K562 (cell line): ENCODE data around the gene NIN. TPM values are rescaled to one million over a fixed set of nuclear protein-coding genes. Genes with fewer than 3 reads are reported as not detected.

Experiments
- ATAC-seq: fragments of 200-7000 bp; cut with Tn5 transposase; 3 replicates; pipeline ENCODE4 v1.9.1; 2020; ENCODE audit warnings: moderate library complexity
- BruUV-seq: library from RNA; stranded (reverse); fragments of 400-500 nt; replicated peaks from 2 replicates; lab custom pipeline; 2021; lab: Mats Ljungman, UMichigan
- CTCF ChIA-PET: fragments of 300-600 bp; formaldehyde crosslinking; extraction: SDS; loops from one replicate; lab custom pipeline; 2021; ENCODE audit warnings: low intra/inter-chr PET ratio; lab: Yijun Ruan, JAX
- POLR2A ChIA-PET: fragments of 300-600, 350-650 bp; sonication (Branson Sonifier 250); formaldehyde crosslinking; extraction: SDS; loops from one replicate; lab custom pipeline; 2021; ENCODE audit warnings: antibody characterized with exemption, inconsistent platforms; lab: Yijun Ruan, JAX
- DNase-seq, 4 experiments: peaks; one replicate each; pipeline versions ENCODE4 v3.0.0 to v3.0.0-alpha.2; 2011 to 2018; ENCODE audit warnings: low spot score in 3 of 4, mixed read lengths in 3 of 4; ENCODE audit errors: extremely low read depth in 1 of 4
- FAIRE-seq: peaks from 2 replicates; lab custom pipeline; 2011; peaks lifted over from hg19 to GRCh38; lab: Jason Lieb, UNC
- H2AFZ ChIP-seq: 2 replicates; pipeline ENCODE4 v1.6.0; 2011; ENCODE audit warnings: low read depth, low read length, control low read depth, inconsistent platforms
- H3K27ac ChIP-seq: fragments of 200-600 bp; 3 replicates; pipeline ENCODE4 v1.8.0; 2011; ENCODE audit warnings: low read depth, mild to moderate bottlenecking, control low read depth, inconsistent platforms, low read length, moderate library complexity, mixed read lengths; ENCODE audit errors: extremely low read depth
- H3K27me3 ChIP-seq, 2 experiments: fragments of 300-600 bp in 1 of 2; 2 replicates in 1 of 2; 3 replicates in 1 of 2; pipeline versions ENCODE4 v1.6.0 to v1.8.0; 2011; ENCODE audit warnings: inconsistent platforms in 2 of 2, low read length in 2 of 2, mild to moderate bottlenecking in 1 of 2, mixed read lengths in 1 of 2, moderate library complexity in 1 of 2; ENCODE audit not compliant: control insufficient read depth in 2 of 2, insufficient read depth in 2 of 2
- H3K36me3 ChIP-seq: fragments of 300-600 bp; 3 replicates; pipeline ENCODE4 v1.8.0; 2011; ENCODE audit warnings: mild to moderate bottlenecking, low read length, inconsistent platforms; ENCODE audit not compliant: control insufficient read depth, insufficient read depth
- H3K4me1 ChIP-seq, 2 experiments: fragments of 200-600 bp in 1 of 2; replicated peaks in 1 of 2; 2 replicates in 1 of 2; 3 replicates in 1 of 2; pipeline versions ENCODE4 v1.5.1 to v1.8.0; 2011; ENCODE audit warnings: inconsistent platforms in 2 of 2, low read length in 2 of 2, mild to moderate bottlenecking in 1 of 2, mixed read lengths in 1 of 2, moderate library complexity in 1 of 2; ENCODE audit not compliant: control insufficient read depth in 2 of 2, insufficient read depth in 2 of 2
- H3K4me2 ChIP-seq: 2 replicates; pipeline ENCODE4 v1.6.1; 2011; ENCODE audit warnings: low read length, control low read depth, inconsistent platforms, mixed read lengths; ENCODE audit not compliant: insufficient read depth
- H3K4me3 ChIP-seq: fragments of 200-600 bp; sonication (generic), shearing (Covaris generic); 2 replicates; pipeline ENCODE4 v1.5.1; 2016; ENCODE audit warnings: control low read depth, inconsistent platforms
- H3K79me2 ChIP-seq: fragments of 200-600 bp; 3 replicates; pipeline ENCODE4 v1.8.0; 2011; ENCODE audit warnings: low read length, inconsistent platforms; ENCODE audit not compliant: control insufficient read depth, insufficient read depth
- H3K9ac ChIP-seq, 2 experiments: 2 replicates each; pipeline versions ENCODE4 v1.6.0 to v1.6.1; 2011; ENCODE audit warnings: low read depth in 2 of 2, low read length in 2 of 2, control low read depth in 1 of 2, inconsistent platforms in 1 of 2, mild to moderate bottlenecking in 1 of 2, mixed read lengths in 1 of 2; ENCODE audit not compliant: insufficient read depth in 1 of 2
- H3K9me1 ChIP-seq: one replicate; pipeline ENCODE4 v1.6.0; 2011; ENCODE audit warnings: inconsistent platforms, mild to moderate bottlenecking, low read length, moderate library complexity; ENCODE audit not compliant: control insufficient read depth, insufficient read depth
- H3K9me3 ChIP-seq: replicated peaks from 2 replicates; pipeline ENCODE4 v1.5.1; 2011; ENCODE audit warnings: low read depth, low read length, inconsistent platforms; ENCODE audit not compliant: control insufficient read depth, insufficient read depth
- H4K20me1 ChIP-seq: replicated peaks from 2 replicates; pipeline ENCODE4 v1.6.1; 2011; ENCODE audit warnings: low read length, inconsistent platforms, mixed read lengths; ENCODE audit not compliant: control insufficient read depth, insufficient read depth
- CBFA2T2 ChIP-seq: fragments of 450-650 bp; conservative IDR thresholded peaks from 2 replicates; pipeline ENCODE4 v1.6.1; 2017; ENCODE audit warnings: mild to moderate bottlenecking
- CCAR2 ChIP-seq: fragments of 200-400 bp; formaldehyde crosslinking; IDR thresholded peaks from 2 replicates; pipeline ENCODE4 v1.6.1; 2017; ENCODE audit warnings: mild to moderate bottlenecking, low read depth, low read length
- ETV5 ChIP-seq: sonication (generic); formaldehyde crosslinking; IDR thresholded peaks from 2 replicates; pipeline ENCODE4 v1.4.0; 2020; ENCODE audit warnings: low read depth, mild to moderate bottlenecking, missing genetic modification reagents
- GTF2E2 ChIP-seq: fragments of 200-800 bp; sonication (Bioruptor generic); IDR thresholded peaks from 2 replicates; pipeline ENCODE4 v1.6.1; 2016; ENCODE audit warnings: missing genetic modification characterization, missing compliant biosample characterization
- HDAC2 ChIP-seq: fragments of 450-650 bp; IDR thresholded peaks from 2 replicates; pipeline ENCODE4 v1.6.1; 2016; ENCODE audit warnings: mild to moderate bottlenecking
- HMG20B ChIP-seq: fragments of 250-450 bp; sonication (Bioruptor Pico); IDR thresholded peaks from 2 replicates; pipeline ENCODE4 v1.5.0; 2021; ENCODE audit warnings: mild to moderate bottlenecking
- MTA3 ChIP-seq: fragments of 450-650 bp; formaldehyde crosslinking; IDR thresholded peaks from 2 replicates; pipeline ENCODE4 v1.6.1; 2017; ENCODE audit warnings: mild to moderate bottlenecking, borderline replicate concordance
- NR2F6 ChIP-seq: fragments of 450-650 bp; formaldehyde crosslinking; IDR thresholded peaks from 2 replicates; pipeline ENCODE4 v1.4.0; 2020; ENCODE audit warnings: mild to moderate bottlenecking
- SUPT5H ChIP-seq: fragments of 450-650 bp; IDR thresholded peaks from 2 replicates; pipeline ENCODE4 v1.6.1; 2016
- TAF15 ChIP-seq: fragments of 200-400 bp; formaldehyde crosslinking; IDR thresholded peaks from 2 replicates; pipeline ENCODE4 v1.6.1; 2017; ENCODE audit warnings: mild to moderate bottlenecking, low read depth, low read length, moderate library complexity
- TCF7 ChIP-seq: sonication (generic); IDR thresholded peaks from 2 replicates; pipeline ENCODE4 v1.6.1; 2016; ENCODE audit warnings: antibody characterized with exemption, borderline replicate concordance
- THAP12 ChIP-seq: fragments of 250-450 bp; sonication (Bioruptor Pico); IDR thresholded peaks from 2 replicates; pipeline ENCODE4 v1.9.0; 2021; ENCODE audit warnings: mild to moderate bottlenecking, inconsistent platforms
- WHSC1 ChIP-seq: IDR thresholded peaks from one replicate; pipeline ENCODE4 v1.6.1; 2012; ENCODE audit warnings: low read length, control low read depth, inconsistent platforms
- ZNF140 ChIP-seq: fragments of 250-450 bp; sonication (Bioruptor Pico); IDR thresholded peaks from 2 replicates; pipeline ENCODE4 v1.8.0; 2021; ENCODE audit warnings: moderate library complexity, mild to moderate bottlenecking, inconsistent platforms
- WGBS: fragments of 100-300 bp; shearing (Covaris generic); methylation state at CpG from one replicate; pipeline ENCODE4 v1.1.6; 2016; ENCODE audit warnings: low coverage, mixed read lengths; ENCODE audit not compliant: insufficient coverage; ENCODE audit errors: missing lambda C conversion rate; 5-methylcytosine and 5-hydroxymethylcytosine counted together
- in situ Hi-C: fragments of 300-500 bp; cut with MboI; formaldehyde crosslinking; loops from 4 replicates; pipeline ENCODE4 v1.15.0; 2018; ENCODE audit warnings: inconsistent platforms, mixed read lengths
- intact Hi-C: fragments of 100-400 bp; cut with micrococcal nuclease; formaldehyde crosslinking; loops from 2 replicates; pipeline ENCODE4 v1.14.2; 2022
- polyA plus RNA-seq, 8 experiments: library from polyadenylated mRNA; depleted of rRNA in 4 of 8; stranded (reverse) in 5 of 8; unstranded in 3 of 8; fragments of >200 nt; fragmentation: Nextera tagmentation in 2 of 8; fragmentation: Illumina TruSeq in 1 of 8; extraction: Ambion mirVana in 2 of 8; extraction: Trizol in 1 of 8; gene quantifications; 2 replicates each; pipeline versions ENCODE4 v1.2.1 to v1.2.3, GENCODE V29; 2011 to 2014; ENCODE audit warnings: inconsistent platforms in 1 of 8, missing spikeins in 1 of 8
- total RNA-seq, 7 experiments: library from RNA; depleted of rRNA in 6 of 7; stranded (reverse); fragments of >200 nt in 6 of 7; fragmentation: Illumina TruSeq in 2 of 7; extraction: Trizol in 2 of 7; gene quantifications; 2 replicates each; pipeline versions ENCODE4 v1.2.1 to v1.2.3, GENCODE V29; 2011 to 2021; ENCODE audit warnings: low replicate concordance in 1 of 7
- TF ChIP-seq, protein P1 (sequence below): fragments of 450-650 bp; IDR thresholded peaks from 2 replicates; pipeline ENCODE4 v1.6.1; 2018; ENCODE audit not compliant: partially characterized antibody

NIN gene
- total and polyA plus RNA-seq, 9 of the 15 experiments (the other 6 are each of a cell fraction or from before 2014, with no cell fraction given), result 0.84 to 8.4 (median 5.0) TPM

- TF ChIP-seq THAP12, result no peak
- no peak for TF ChIP-seq CBFA2T2
- TF ChIP-seq HDAC2, result no peak
- TF ChIP-seq NR2F6, result no peak
- TF ChIP-seq HMG20B (CRISPR knock-in tag), result no peak
- TF ChIP-seq SUPT5H, result no peak
- no peak for TF ChIP-seq GTF2E2
- no peak for TF ChIP-seq TCF7
- TF ChIP-seq ETV5 (CRISPR knock-in tag), result no peak
- TF ChIP-seq, protein P1, sequence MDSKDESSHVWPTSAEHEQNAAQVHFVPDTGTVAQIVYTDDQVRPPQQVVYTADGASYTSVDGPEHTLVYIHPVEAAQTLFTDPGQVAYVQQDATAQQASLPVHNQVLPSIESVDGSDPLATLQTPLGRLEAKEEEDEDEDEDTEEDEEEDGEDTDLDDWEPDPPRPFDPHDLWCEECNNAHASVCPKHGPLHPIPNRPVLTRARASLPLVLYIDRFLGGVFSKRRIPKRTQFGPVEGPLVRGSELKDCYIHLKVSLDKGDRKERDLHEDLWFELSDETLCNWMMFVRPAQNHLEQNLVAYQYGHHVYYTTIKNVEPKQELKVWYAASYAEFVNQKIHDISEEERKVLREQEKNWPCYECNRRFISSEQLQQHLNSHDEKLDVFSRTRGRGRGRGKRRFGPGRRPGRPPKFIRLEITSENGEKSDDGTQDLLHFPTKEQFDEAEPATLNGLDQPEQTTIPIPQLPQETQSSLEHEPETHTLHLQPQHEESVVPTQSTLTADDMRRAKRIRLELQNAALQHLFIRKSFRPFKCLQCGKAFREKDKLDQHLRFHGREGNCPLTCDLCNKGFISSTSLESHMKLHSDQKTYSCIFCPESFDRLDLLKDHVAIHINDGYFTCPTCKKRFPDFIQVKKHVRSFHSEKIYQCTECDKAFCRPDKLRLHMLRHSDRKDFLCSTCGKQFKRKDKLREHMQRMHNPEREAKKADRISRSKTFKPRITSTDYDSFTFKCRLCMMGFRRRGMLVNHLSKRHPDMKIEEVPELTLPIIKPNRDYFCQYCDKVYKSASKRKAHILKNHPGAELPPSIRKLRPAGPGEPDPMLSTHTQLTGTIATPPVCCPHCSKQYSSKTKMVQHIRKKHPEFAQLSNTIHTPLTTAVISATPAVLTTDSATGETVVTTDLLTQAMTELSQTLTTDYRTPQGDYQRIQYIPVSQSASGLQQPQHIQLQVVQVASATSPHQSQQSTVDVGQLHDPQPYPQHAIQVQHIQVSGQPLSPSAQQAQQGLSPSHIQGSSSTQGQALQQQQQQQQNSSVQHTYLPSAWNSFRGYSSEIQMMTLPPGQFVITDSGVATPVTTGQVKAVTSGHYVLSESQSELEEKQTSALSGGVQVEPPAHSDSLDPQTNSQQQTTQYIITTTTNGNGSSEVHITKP, result no peak
- no peak for TF ChIP-seq MTA3
- no peak for TF ChIP-seq WHSC1
- no peak for TF ChIP-seq CCAR2
- no peak for TF ChIP-seq ZNF140
- no peak for TF ChIP-seq TAF15
- TF ChIP-seq, all 486 proteins: peak for 0
- H3K27me3 ChIP-seq, result no peaks in the 10 kb centered on the region
- H3K36me3 ChIP-seq, result no peaks in the 10 kb centered on the region; the same call in 2 of the 3 replicates
- intact Hi-C loops, result no loop called here
- H3K9ac ChIP-seq, result no peak overlapping the region
- POLR2A ChIA-PET, result interaction anchor here (1.2 kb wide), 1 partner anchor 11 kb away, joined by 4 read pairs; no protein-coding TSS in a partner anchor
- H3K79me2 ChIP-seq, result no peaks in the 10 kb centered on the region
- 29% methylated on average over 5 of the region's 5 CpGs for WGBS
- H3K4me1 ChIP-seq, result no peaks in the 10 kb centered on the region
- no TSS peak for BruUV-seq
- H3K9me3 ChIP-seq, result no peaks in the 10 kb centered on the region
- in situ Hi-C loops, result no loop called here
- no peak overlapping the region for H2AFZ ChIP-seq
- no peak for FAIRE-seq
- no peak for ATAC-seq
- CTCF ChIA-PET, result no interaction called here
- DNase-seq, result no peak
- H3K4me3 ChIP-seq, result no peak overlapping the region
- no peak overlapping the region for H3K27ac ChIP-seq
- H4K20me1 ChIP-seq, result no peaks in the 10 kb centered on the region
- H3K4me2 ChIP-seq, result no peak overlapping the region
- no peaks in the 10 kb centered on the region for H3K9me1 ChIP-seq
Measured at GRCh38 chr14:50725761-50726160, 105.2 kb downstream of the NIN start.
